HG03175 (cell line): ENCODE measurements around the gene SEMG2.

Experiments
- ATAC-seq: cut with Tn5 transposase; IDR thresholded peaks from one replicate; pipeline ENCODE4 v1.9.1; 2021; ENCODE audit warnings: mild to moderate bottlenecking, moderate library complexity; ENCODE audit not compliant: unreplicated experiment

Gene SEMG2, protein sequence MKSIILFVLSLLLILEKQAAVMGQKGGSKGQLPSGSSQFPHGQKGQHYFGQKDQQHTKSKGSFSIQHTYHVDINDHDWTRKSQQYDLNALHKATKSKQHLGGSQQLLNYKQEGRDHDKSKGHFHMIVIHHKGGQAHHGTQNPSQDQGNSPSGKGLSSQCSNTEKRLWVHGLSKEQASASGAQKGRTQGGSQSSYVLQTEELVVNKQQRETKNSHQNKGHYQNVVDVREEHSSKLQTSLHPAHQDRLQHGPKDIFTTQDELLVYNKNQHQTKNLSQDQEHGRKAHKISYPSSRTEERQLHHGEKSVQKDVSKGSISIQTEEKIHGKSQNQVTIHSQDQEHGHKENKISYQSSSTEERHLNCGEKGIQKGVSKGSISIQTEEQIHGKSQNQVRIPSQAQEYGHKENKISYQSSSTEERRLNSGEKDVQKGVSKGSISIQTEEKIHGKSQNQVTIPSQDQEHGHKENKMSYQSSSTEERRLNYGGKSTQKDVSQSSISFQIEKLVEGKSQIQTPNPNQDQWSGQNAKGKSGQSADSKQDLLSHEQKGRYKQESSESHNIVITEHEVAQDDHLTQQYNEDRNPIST

DNA sequence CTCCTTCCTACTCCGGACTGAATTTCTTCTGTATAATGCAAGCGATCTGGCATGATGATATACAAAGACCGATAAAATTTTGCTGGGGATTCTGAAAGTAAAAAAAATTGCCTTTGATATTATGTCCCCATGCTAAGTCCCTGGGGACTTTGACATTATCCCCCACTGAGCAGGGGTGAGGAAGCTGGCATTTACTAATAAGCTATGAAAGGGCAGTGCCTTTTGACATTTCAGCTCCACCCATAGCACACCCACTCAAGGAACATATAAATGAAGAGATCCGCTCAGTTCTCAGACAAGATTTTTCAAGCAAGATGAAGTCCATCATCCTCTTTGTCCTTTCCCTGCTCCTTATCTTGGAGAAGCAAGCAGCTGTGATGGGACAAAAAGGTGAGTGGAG is at the start of gene SEMG2:
Gene SEMG2 (plus strand): TSS at position 298 of the 400 bp plus-strand sequence. CDS start 17 bp downstream, at position 315.
- ATAC-seq = no peak

DNA sequence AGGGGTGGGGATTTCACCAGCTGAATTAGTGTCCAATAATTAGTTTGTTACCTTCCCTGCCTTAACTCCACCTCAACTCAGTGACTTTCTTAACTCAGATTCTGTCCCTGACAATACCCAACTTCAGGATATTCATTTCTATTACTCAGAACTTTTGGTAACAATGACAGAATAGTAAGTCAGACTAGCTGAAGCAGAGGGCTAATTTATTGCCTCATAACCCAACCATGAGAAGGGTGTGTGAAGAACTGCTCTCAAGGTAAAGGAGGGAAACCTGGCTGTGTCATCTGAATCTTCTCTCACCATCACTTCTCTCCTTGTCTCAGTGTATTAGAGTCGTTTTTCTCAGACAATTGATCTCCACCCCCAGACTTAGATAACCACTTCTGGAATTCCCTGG is 47.7 kb upstream of the SEMG2 start:
- ATAC-seq = no peak

DNA sequence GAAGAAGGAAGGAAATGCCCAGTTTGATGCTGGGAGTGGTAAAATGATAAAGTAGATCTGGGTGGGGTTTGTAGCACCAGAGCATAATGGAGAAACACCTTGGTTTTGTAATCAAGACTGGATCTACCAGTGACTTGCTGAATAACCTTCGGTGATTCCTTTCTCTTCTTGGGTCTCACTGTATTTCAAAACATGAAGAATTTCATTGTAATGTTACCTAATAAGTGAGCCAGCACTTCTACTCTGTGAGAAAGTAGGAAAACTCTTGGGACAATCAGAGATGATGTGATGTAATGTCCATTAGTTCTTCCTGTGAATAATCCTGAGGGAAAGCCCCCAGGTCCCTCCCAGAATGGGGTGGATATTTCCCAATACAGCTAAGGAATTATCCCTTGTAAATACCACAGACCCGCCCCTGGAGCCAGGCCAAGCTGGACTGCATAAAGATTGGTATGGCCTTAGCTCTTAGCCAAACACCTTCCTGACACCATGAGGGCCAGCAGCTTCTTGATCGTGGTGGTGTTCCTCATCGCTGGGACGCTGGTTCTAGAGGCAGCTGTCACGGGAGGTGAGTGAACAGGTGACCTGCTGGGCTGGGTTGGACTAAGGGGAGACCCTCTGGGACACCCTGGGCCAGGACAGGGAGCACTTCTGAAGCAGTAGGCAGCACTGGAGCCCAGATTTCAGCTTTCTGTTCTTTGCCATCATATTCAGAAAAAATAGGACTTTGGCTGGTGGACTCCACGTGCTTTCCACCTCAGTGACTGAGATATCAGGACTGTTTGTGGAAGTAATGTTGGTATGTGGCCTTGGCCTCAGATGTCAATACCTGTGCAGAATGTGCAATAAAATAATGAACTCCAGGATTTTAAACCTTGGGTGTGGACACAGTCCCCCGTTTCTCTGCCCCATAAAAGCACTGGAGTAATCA is 46.5 kb upstream of the SEMG2 start, which contains the start of gene PI3:
Gene PI3 (plus strand): TSS at position 469 of the 931 bp plus-strand sequence. CDS start 21 bp downstream, at position 490.
- ATAC-seq = no peak

DNA sequence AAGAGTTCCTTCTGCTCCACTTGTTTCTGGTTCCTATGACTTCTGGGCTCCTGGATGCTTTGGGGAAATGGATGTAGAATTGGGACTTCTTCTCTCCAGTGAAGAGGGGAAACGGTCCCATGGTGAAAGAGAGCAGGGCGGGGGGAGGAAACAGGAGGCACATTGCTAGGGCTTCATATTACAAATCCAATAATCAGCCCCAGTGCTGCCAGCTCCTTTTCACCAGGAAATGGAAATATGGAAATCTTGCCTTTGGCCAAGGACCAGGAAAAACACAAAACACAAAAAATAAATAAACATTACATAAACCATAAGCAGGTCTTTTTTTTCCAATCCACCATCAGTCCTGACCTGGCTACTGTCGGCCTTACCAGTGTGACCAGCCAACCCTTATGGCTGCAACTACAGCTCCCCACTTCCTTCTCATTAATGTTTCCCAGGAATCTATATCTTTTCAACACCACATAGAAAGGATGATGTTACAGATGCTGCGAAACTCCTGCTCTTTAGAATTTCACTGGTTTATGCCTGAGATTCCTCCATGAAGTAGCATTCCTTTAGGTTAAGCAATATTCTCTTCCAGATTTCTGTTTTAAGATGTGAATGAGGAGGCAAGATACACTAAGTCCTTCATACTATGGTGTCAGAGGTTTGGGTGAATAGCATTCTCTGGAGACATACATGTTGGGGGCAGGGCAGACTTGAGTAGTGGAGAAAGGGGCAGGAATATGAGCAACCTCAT is 44.5 kb upstream of the SEMG2 start:
- no peak for ATAC-seq

DNA sequence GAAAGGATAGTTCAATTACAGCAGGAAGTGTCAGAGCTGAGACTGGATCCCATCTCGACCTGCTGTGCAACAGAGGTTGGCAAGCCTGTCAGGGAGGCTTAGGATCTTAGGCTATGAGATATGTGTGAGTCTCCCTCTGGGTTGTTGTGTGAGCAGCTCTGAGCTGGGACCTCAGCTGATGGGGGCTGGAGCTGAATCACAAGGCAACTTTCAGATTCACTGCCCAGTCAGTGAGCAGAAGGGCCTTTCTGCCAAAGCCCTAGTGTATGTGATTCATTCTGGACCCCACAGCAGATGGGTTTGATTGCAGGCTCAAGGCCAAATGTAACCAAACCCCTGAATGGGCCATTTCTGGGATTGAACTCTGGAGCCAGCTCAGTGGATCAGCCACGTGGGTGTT is 42.0 kb upstream of the SEMG2 start:
- ATAC-seq = no peak

DNA sequence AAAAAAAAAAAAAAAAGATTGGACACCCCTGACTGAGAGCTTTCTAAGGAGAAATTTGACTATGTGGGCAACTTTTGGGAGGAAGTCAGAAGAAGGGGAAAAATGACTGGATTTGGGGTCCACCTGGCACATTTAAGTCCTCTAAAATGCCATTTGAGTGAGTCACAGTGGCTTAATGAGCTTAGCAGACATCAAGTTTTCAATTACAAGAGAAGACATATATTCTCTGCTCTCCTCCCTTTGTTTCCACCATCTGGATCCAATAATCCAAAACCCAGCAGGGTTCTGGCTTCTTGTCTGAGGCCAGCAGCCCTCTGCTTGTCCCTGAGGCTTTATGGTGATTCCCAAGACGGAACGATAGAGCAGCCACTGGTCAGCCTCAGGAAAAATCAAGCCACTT is 39.5 kb upstream of the SEMG2 start:
- no peak for ATAC-seq

DNA sequence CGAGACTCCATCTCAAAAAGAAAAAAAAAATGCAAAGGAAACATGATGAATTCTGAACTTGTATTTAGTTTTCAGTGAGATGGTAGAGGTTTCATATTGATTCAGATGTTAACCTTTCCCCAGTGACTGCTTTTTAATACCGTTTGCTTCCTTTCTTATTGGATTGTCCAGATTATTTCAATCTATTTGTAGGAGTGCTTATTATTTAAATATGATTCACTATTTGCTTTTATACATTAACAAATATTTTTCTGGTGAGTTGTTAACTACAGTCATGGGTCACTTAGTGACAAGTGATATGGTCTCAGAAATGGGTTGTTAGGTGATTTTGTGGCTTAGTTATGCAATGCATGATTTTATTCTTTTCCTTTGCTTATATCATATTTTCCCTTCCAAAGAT is 38.1 kb upstream of the SEMG2 start:
- ATAC-seq = no peak

DNA sequence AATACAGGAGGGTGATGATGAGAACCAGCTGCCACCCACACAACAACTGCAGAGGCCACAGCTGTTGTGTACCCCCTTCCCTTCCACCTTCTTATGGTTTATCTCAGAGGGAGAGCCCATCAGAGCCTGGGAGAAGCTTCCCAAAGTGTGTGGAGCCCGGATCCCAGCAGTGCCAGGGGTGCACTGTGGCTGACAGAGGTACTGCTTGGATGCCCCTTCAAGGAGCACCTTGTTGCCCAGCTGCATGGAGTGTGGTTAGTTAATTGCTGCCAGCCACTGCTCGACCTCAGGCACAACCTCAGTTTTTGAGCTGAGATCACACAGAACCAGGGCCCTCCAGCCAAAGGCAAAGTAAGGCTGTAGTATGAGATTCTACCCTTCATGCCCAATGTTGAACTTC is 33.5 kb upstream of the SEMG2 start:
- no peak for ATAC-seq

DNA sequence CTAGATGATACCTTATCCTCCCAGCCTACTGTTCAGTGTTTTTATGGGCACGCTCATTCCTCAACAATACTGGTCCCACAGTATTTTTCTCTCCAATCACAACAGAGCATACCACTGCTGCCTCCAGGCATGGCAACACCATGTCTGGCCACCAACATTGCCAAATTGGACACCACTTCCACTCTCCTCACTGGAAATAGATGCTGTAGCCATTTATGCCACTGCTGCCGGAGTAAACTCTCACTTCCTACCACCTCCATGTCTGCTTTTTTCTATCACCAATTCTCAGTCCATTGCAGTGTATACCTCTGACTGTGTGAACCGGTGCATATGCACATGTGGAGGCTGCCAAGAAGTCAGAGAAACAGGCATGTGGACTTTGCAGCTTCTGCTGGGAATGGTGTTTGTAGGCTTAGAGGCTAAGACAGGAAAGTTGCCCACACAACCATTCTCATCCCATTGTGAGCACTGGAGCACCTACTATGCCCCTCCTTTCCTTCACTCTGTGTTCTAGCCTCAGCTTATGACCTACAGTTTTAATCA is 32.0 kb upstream of the SEMG2 start:
- ATAC-seq = no peak

DNA sequence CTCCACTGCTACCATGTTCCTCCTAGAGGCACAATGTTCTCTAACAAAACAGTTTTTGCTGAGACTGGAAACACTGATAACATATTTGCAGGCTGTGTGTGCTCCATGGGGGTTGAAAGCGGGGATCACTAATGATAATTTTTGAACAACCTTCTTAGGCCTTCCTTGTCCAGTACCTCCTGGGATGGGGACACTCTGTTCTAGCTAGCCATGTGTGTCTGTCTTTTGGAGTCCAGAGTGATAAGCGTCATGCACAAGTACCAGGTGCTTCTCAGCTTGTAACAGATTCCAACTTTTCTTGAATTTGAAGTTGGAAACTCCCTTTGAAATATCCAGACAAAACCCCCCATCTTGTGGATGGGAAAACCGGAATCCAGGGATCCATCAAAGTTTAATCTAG is 31.3 kb upstream of the SEMG2 start:
- no peak for ATAC-seq

DNA sequence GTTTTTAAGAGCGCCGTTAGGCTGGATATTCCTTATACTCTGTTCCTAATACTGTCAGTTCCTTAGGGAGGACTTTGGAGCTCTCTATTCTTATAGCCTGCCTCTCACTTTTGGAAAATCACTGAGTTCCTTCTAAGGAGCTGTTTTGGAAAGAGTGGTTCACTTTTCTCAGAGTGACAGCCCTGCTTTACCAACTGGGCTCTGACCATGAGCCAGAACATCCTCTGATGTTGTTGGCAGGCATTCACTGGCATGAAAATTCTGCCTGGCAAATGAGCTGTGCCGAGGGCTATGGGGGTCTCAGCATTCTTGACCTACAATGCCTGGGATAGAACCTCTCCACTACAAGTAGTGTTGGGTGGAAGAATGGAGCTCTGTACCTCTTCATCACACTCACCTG is 29.2 kb upstream of the SEMG2 start:
- ATAC-seq = no peak

DNA sequence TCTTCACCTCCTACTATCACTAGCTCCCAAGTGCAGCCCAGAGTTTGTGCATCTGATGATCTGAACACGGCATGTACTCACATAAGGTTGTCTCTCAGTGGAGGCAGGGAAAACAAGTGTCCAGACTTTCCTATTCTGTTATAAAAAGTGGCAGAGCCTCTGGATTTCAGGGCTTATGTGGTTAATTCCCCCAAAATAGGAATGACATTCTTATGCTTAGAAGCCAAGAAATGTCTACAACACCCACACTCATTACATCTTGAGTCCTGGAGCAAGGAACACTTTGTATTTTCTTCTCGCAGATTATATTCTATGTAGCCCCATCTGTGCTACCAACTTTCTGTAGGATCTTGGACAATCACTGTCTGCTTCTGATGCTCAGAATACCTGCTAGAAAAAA is 27.8 kb upstream of the SEMG2 start:
- ATAC-seq = no peak

DNA sequence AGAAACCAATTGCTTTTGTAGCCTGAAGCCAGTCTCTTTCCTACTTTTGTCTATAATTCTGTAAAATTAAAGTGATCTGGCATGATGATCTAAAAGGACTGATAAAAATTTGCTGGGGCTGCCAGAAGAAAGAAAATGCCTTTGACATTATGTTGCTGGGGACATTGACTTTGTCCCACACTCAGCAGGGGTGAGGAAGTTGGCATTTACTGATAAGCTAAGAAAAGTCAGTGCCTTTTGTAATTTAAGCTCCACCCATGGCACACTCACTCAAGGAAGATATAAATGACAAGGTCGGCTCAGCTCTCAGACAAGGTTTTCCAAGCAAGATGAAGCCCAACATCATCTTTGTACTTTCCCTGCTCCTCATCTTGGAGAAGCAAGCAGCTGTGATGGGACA is 14.4 kb upstream of the SEMG2 start, which contains the start of gene SEMG1:
Gene SEMG1 (plus strand): TSS at position 309 of the 400 bp plus-strand sequence. CDS start 21 bp downstream, at position 330.
- no peak for ATAC-seq

DNA sequence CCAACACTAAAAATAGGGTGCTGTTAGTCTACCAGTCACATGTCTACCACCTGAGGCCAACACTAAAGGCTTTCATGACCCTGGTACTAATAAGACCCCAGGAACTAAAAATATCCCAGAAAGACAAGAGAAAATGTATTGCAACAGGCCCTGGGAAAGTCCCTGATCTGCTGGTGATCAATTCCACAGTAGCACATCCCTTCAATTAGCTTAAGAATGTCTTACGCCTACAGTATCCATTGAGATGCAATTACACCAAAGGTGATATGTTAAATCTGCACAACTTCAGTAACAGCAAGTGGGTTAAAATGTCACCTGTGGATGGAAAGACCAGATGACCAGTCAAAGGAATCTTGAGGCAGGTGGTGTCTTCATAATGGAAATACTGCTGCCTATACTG is 11.2 kb upstream of the SEMG2 start:
- ATAC-seq = no peak

DNA sequence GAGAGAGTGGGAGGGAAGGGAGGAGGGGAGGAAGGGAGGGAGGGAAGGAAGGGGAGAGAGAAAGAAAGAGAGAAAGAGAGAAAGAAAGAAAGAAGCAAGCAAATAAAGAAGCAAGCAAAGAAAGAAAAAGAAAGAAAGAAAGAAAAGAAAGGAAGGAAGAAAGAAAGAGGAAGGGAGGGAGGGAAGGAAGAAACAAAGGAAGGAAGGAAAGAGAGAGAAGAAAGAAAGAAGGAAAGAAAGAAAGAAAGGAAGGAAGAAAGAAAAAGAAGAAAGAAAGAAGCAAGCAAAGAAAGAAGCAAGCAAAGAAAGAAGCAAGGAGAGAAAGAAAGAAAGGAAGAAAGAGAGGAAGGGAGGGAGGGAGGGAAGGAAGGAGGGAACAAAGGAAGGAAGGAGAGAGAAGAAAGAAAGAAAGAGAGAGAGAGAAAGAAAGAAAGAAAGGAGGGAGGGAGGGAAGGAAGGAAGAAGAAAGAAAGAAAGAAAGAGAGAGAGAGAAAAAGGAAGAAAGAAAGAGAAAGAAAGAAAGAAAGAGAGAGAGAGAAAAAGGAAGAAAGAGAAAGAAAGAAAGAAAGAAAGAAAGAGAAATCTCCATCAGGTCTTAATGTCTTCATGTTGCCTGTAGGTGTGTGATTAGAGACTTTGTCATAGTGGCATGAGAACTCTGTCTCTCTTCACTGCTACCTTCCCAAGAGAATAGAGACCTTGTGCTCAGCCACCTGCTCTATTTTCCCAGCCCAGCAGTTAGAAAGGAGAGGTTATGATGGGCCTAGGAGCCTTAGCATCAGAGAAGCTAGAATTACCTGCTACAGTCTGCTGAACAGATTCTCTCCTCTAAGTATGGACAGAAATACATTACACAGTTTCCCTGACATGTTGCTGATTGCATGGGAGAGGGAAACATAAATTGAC is 9.4 kb upstream of the SEMG2 start:
- ATAC-seq = no peak

DNA sequence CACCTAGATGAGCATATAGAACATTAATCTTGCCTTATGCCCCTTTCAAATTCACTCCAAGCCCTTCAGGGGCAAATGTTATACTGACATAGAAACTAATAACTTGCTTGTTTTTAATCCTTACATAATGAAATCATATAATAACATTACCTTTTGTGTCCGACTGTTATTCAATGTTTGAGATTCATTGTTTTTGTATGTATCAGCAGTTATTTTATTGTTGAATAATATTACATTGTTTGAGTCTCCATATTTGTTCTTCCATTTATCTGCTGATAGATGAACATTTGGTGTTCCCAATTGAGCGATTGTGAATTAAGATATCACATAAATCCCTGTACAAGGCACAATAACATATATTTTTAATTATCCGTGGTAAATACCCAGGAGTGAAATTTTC is 8.3 kb upstream of the SEMG2 start:
- no peak for ATAC-seq

DNA sequence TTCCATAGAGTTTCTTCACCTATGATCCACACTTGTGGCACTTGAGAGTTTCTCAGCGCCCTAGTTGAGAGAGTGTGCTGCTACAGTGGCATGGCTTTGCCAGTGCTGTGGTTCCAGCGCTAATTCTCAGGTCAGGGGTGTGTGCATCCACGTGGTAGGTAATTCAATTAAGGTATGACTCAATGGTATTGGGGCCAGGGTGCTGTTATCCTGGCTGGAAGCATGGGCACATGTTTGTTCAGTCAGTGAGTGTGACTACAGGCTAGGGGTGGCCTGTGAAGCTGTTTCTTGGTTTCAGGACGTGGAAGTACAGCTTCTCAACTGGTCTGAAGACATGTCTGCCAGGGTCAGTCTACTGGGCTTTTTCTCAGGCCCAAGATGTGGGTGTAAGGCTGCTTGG is 3.0 kb upstream of the SEMG2 start:
- ATAC-seq = no peak

DNA sequence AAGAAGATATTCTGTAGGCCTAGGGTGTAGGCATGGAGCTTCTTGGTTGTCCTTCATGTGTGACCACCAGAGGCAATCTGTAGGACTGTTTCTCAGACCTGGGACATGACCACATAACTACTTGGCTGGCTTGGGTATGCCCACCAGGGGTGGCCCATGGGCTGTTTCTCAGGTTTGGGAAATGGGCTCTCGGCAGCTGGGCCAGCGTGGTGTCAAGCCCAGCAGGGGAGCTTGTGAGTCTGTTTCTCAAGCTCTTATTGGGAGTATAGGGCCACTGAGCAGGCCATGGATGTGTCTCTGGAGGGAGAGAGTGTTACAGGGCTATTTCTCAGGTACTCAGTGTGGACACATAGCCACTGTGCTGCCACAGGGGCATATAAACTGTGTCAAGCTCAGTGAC is 2.5 kb upstream of the SEMG2 start:
- ATAC-seq = no peak

DNA sequence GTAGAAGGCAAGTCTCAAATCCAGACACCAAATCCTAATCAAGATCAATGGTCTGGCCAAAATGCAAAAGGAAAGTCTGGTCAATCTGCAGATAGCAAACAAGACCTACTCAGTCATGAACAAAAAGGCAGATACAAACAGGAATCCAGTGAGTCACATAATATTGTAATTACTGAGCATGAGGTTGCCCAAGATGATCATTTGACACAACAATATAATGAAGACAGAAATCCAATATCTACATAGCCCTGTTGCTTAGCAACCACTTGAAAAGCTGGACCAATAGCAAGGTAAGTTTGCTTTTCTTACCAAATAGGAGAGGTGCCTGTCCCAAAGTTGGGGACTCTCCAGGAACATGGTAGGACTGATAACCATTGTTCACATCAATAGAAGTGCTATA is 2.0 kb downstream of the SEMG2 start:
- no peak for ATAC-seq
